ENCODE measurements around the gene LCLAT1.

LCLAT1 gene

GRCh38 chr2:30410217-30410616 is 36.8 kb upstream of the LCLAT1 start:
- H3K27me3 ChIP-seq: no peaks in the 10 kb centered on the region

GRCh38 chr2:30412047-30412683 is 34.9 kb upstream of the LCLAT1 start:
- Histone ChIP-seq H3K4me1 (ENCODE audit: control insufficient read depth in 1 of 2, insufficient read depth in 1 of 2, low read depth in 1 of 2, low read length in 1 of 2) (peaks cover 0 to 2% of the 10 kb centered on the region in 2 experiments), H3K4me3 (ENCODE audit: low read depth in 1 of 2, low read length in 1 of 2) (no peak overlapping the region), H3K27ac (no peak overlapping the region), H3K9me3 (no peaks in the 10 kb centered on the region), H3K36me3 (no peaks in the 10 kb centered on the region), H3K27me3 (no peaks in the 10 kb centered on the region)
- no peak for TF ChIP-seq CTCF (IDR thresholded peaks at IDR 0.05)

More at GRCh38 chr2:30410217-30410616, 36.8 kb upstream of the LCLAT1 start:
- Histone ChIP-seq H3K27ac (no peak overlapping the region), H3K9me3 (no peaks in the 10 kb centered on the region), H3K4me1 (ENCODE audit: control insufficient read depth in 1 of 2, insufficient read depth in 1 of 2, low read depth in 1 of 2, low read length in 1 of 2) (peaks cover 0 to 2% of the 10 kb centered on the region in 2 experiments), H3K36me3 (no peaks in the 10 kb centered on the region), H3K4me3 (ENCODE audit: low read depth in 1 of 2, low read length in 1 of 2) (no peak overlapping the region)
- TF ChIP-seq CTCF (IDR thresholded peaks at IDR 0.05): no peak

GRCh38 chr2:30412684-30413570 is 34.1 kb upstream of the LCLAT1 start:
- H3K27me3 ChIP-seq: no peaks in the 10 kb centered on the region
- H3K36me3 ChIP-seq: no peaks in the 10 kb centered on the region
- no peak for TF ChIP-seq CTCF (IDR thresholded peaks at IDR 0.05)
- H3K4me3 ChIP-seq (ENCODE audit: low read depth in 1 of 2, low read length in 1 of 2): no peak overlapping the region
- no peak overlapping the region for H3K27ac ChIP-seq
- H3K9me3 ChIP-seq: no peaks in the 10 kb centered on the region
- no peaks in the 10 kb centered on the region for H3K4me1 ChIP-seq (ENCODE audit: control insufficient read depth in 1 of 2, insufficient read depth in 1 of 2, low read depth in 1 of 2, low read length in 1 of 2)

GRCh38 chr2:30414961-30415360 is 32.1 kb upstream of the LCLAT1 start:
- H3K27ac ChIP-seq: no peak overlapping the region
- no peak overlapping the region for H3K4me3 ChIP-seq (ENCODE audit: low read depth in 1 of 2, low read length in 1 of 2)
- no peak for TF ChIP-seq CTCF (IDR thresholded peaks at IDR 0.05)
- no peaks in the 10 kb centered on the region for H3K36me3 ChIP-seq
- H3K9me3 ChIP-seq: no peaks in the 10 kb centered on the region
- H3K27me3 ChIP-seq: no peaks in the 10 kb centered on the region
- H3K4me1 ChIP-seq (ENCODE audit: control insufficient read depth in 1 of 2, insufficient read depth in 1 of 2, low read depth in 1 of 2, low read length in 1 of 2): no peaks in the 10 kb centered on the region

GRCh38 chr2:30417253-30417652 is 29.8 kb upstream of the LCLAT1 start:
- Histone ChIP-seq H3K36me3 (no peaks in the 10 kb centered on the region), H3K9me3 (no peaks in the 10 kb centered on the region), H3K4me1 (ENCODE audit: control insufficient read depth in 1 of 2, insufficient read depth in 1 of 2, low read depth in 1 of 2, low read length in 1 of 2) (peaks cover 4 to 5% of the 10 kb centered on the region in 2 experiments), H3K4me3 (ENCODE audit: low read depth in 1 of 2, low read length in 1 of 2) (no peak overlapping the region), H3K27ac (no peak overlapping the region), H3K27me3 (no peaks in the 10 kb centered on the region)
- TF ChIP-seq CTCF (IDR thresholded peaks at IDR 0.05): no peak
